Gastroesophageal sphincter (tissue), 3 donors: Measurements from ENCODE around the gene VSTM2B.

Experiments used
- EP300 ChIP-seq: sonication (generic); formaldehyde crosslinking; IDR thresholded peaks from one replicate; pipeline ENCODE4 v1.6.1; 2017; ENCODE audit warnings: antibody characterized with exemption, mild to moderate bottlenecking
- POLR2AphosphoS5 ChIP-seq: sonication (generic); formaldehyde crosslinking; IDR thresholded peaks from one replicate; pipeline ENCODE4 v1.6.1; 2017; ENCODE audit warnings: antibody characterized with exemption
- TF ChIP-seq, protein P1 (sequence below), 4 experiments: fragments of 200-600 bp in 2 of 4; fragments of 450-650 bp in 2 of 4; sonication (generic) in 1 of 4; IDR thresholded peaks; one replicate each; pipeline ENCODE4 v1.5.1; 2017 to 2019; ENCODE audit warnings: antibody characterized with exemption in 4 of 4, mild to moderate bottlenecking in 2 of 4, moderate library complexity in 2 of 4

DNA sequence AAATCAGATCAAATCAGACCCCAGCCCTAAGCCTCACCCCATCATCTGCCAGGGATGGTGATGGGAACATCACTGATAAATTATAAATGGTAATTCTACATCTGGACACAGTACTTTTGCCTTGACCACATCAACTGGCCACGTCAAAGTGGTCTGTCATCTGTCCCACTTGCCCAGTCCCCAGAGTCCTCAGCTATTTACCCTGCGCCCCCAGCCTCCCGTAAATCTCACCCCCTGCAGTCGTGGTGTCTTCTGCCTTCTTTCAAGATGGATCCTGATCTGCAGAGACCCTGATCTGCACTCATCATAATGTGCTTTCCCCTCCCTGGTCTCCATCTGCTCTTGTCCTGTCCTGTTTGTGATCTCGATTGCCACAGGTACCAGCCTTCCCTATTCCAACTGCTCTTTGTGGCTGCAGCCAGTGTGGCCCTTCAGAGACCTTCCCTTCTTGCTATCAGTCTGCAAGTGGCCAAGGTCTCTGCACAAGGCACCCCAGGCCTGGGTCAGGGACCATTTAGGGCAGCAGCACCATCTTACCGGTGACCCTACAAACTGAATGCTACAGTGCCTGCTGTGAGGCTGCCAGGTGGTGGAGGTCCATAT is 53.6 kb downstream of the VSTM2B start:
- TF ChIP-seq EP300 (no peak), POLR2AphosphoS5 (no peak)
- TF ChIP-seq, protein P1, sequence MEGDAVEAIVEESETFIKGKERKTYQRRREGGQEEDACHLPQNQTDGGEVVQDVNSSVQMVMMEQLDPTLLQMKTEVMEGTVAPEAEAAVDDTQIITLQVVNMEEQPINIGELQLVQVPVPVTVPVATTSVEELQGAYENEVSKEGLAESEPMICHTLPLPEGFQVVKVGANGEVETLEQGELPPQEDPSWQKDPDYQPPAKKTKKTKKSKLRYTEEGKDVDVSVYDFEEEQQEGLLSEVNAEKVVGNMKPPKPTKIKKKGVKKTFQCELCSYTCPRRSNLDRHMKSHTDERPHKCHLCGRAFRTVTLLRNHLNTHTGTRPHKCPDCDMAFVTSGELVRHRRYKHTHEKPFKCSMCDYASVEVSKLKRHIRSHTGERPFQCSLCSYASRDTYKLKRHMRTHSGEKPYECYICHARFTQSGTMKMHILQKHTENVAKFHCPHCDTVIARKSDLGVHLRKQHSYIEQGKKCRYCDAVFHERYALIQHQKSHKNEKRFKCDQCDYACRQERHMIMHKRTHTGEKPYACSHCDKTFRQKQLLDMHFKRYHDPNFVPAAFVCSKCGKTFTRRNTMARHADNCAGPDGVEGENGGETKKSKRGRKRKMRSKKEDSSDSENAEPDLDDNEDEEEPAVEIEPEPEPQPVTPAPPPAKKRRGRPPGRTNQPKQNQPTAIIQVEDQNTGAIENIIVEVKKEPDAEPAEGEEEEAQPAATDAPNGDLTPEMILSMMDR (IDR thresholded peaks at IDR 0.05): no peak
